ENCODE measurements around the gene KLF17. TPM values are rescaled to one million over a fixed set of nuclear protein-coding genes. Genes with fewer than 3 reads are reported as not detected.

KLF17 gene
- total and polyA plus RNA-seq, 4 donors: not detected

- H3K4me1 ChIP-seq (ENCODE audit: control insufficient read depth in 4 of 4, insufficient read depth in 4 of 4, low read length in 3 of 4): no peaks in the 10 kb centered on the region
- WGBS: 87% methylated on average over 3 of the region's 3 CpGs
- no peak for DNase-seq (ENCODE audit: low spot score)
- peaks cover 0 to 1% (median 0%) of the 10 kb centered on the region in 4 donors for H3K27me3 ChIP-seq (ENCODE audit: control insufficient read depth in 4 of 4, insufficient read depth in 4 of 4, low read length in 3 of 4)
- H3K4me3 ChIP-seq (ENCODE audit: low read depth in 1 of 3, low read length in 3 of 3): no peak overlapping the region
- H3K9ac ChIP-seq (ENCODE audit: low read depth in 1 of 2, low read length in 2 of 2): no peak overlapping the region
- no peaks in the 10 kb centered on the region for H3K36me3 ChIP-seq (ENCODE audit: control insufficient read depth in 4 of 4, insufficient read depth in 3 of 4, low read depth in 1 of 4, low read length in 3 of 4)
- H3K9me3 ChIP-seq (ENCODE audit: control insufficient read depth in 4 of 4, low read length in 3 of 4): peaks cover 0 to 12% (median 3%) of the 10 kb centered on the region in 4 donors
- TF ChIP-seq ZBTB33 (IDR thresholded peaks at IDR 0.05) (no peak), GABPA (IDR thresholded peaks at IDR 0.05 in 1 of 2, conservative IDR thresholded peaks at IDR 0.05 in 1 of 2) (no peak), FOXA2 (IDR thresholded peaks at IDR 0.05) (no peak)
- no peak overlapping the region for H3K27ac ChIP-seq (ENCODE audit: low read depth in 1 of 2, low read length in 2 of 2)
These were observed 29.0 kb downstream of the KLF17 start for GRCh38 chr1:44147582-44147981.

- Histone ChIP-seq H3K4me3 (ENCODE audit: low read depth in 1 of 3, low read length in 3 of 3) (no peak overlapping the region), H3K9me3 (ENCODE audit: control insufficient read depth in 4 of 4, low read length in 3 of 4) (no peaks in the 10 kb centered on the region), H3K27ac (ENCODE audit: low read depth in 1 of 2, low read length in 2 of 2) (no peak overlapping the region), H3K4me1 (ENCODE audit: control insufficient read depth in 4 of 4, insufficient read depth in 4 of 4, low read length in 3 of 4) (no peaks in the 10 kb centered on the region), H3K36me3 (ENCODE audit: control insufficient read depth in 4 of 4, insufficient read depth in 3 of 4, low read depth in 1 of 4, low read length in 3 of 4) (no peaks in the 10 kb centered on the region), H3K27me3 (ENCODE audit: control insufficient read depth in 4 of 4, insufficient read depth in 4 of 4, low read length in 3 of 4) (peaks cover 0 to 2% (median 0%) of the 10 kb centered on the region in 4 donors), H3K9ac (ENCODE audit: low read depth in 1 of 2, low read length in 2 of 2) (no peak overlapping the region)
- no peak for DNase-seq (ENCODE audit: low spot score)
- WGBS: 67% methylated on average over 6 of the region's 6 CpGs
- TF ChIP-seq JUND (IDR thresholded peaks at IDR 0.05) (no peak), GABPA (IDR thresholded peaks at IDR 0.05 in 1 of 2, conservative IDR thresholded peaks at IDR 0.05 in 1 of 2) (no peak), ZBTB33 (IDR thresholded peaks at IDR 0.05) (no peak), FOXA1 (IDR thresholded peaks at IDR 0.05) (no peak), ATF3 (IDR thresholded peaks at IDR 0.05) (no peak)
These were observed 32.7 kb downstream of the KLF17 start for GRCh38 chr1:44151332-44151731.

GRCh38 chr1:44151808-44152207 lies 33.2 kb downstream of the KLF17 start:
- no peak overlapping the region for H3K9ac ChIP-seq (ENCODE audit: low read depth in 1 of 2, low read length in 2 of 2)
- H3K27me3 ChIP-seq (ENCODE audit: control insufficient read depth in 4 of 4, insufficient read depth in 4 of 4, low read length in 3 of 4): peaks cover 0 to 2% (median 0%) of the 10 kb centered on the region in 4 donors
- no peaks in the 10 kb centered on the region for H3K4me1 ChIP-seq (ENCODE audit: control insufficient read depth in 4 of 4, insufficient read depth in 4 of 4, low read length in 3 of 4)
- no peaks in the 10 kb centered on the region for H3K36me3 ChIP-seq (ENCODE audit: control insufficient read depth in 4 of 4, insufficient read depth in 3 of 4, low read depth in 1 of 4, low read length in 3 of 4)
- no peak overlapping the region for H3K27ac ChIP-seq (ENCODE audit: low read depth in 1 of 2, low read length in 2 of 2)
- no peak overlapping the region for H3K4me3 ChIP-seq (ENCODE audit: low read depth in 1 of 3, low read length in 3 of 3)
- TF ChIP-seq CTCF (IDR thresholded peaks at IDR 0.05; ENCODE audit: low read depth, low read length, missing input control) (no peak), RAD21 (IDR thresholded peaks at IDR 0.05) (no peak), ZBTB33 (IDR thresholded peaks at IDR 0.05) (no peak), HNF4A (conservative IDR thresholded peaks at IDR 0.05) (no peak), HNF4G (IDR thresholded peaks at IDR 0.05) (no peak), MAX (IDR thresholded peaks at IDR 0.05) (no peak), RXRA (IDR thresholded peaks at IDR 0.05) (no peak), NR2F2 (IDR thresholded peaks at IDR 0.05) (no peak), JUND (IDR thresholded peaks at IDR 0.05) (no peak), TAF1 (conservative IDR thresholded peaks at IDR 0.05) (no peak), SP1 (IDR thresholded peaks at IDR 0.05) (no peak), FOXA1 (IDR thresholded peaks at IDR 0.05) (no peak), GABPA (IDR thresholded peaks at IDR 0.05 in 1 of 2, conservative IDR thresholded peaks at IDR 0.05 in 1 of 2) (no peak)
- WGBS: 50% methylated on average over 1 of the region's 1 CpG
- no peak for DNase-seq (ENCODE audit: low spot score)
- no peaks in the 10 kb centered on the region for H3K9me3 ChIP-seq (ENCODE audit: control insufficient read depth in 4 of 4, low read length in 3 of 4)
